DND-41 (cell line): Measurements from ENCODE around the gene MACC1.

ENCODE experiments used
- EZH2 ChIP-seq: IDR thresholded peaks from 3 replicates; pipeline ENCODE4 v1.6.1; 2012; ENCODE audit warnings: borderline replicate concordance, low read depth, mild to moderate bottlenecking, moderate library complexity, low read length, inconsistent platforms; ENCODE audit not compliant: severe bottlenecking
- TF ChIP-seq, protein P1 (sequence below): IDR thresholded peaks from 2 replicates; pipeline ENCODE4 v1.5.1; 2012; ENCODE audit warnings: borderline replicate concordance, low read length, moderate library complexity, mild to moderate bottlenecking; ENCODE audit not compliant: poor library complexity, severe bottlenecking; ENCODE audit errors: extremely low read depth

DNA sequence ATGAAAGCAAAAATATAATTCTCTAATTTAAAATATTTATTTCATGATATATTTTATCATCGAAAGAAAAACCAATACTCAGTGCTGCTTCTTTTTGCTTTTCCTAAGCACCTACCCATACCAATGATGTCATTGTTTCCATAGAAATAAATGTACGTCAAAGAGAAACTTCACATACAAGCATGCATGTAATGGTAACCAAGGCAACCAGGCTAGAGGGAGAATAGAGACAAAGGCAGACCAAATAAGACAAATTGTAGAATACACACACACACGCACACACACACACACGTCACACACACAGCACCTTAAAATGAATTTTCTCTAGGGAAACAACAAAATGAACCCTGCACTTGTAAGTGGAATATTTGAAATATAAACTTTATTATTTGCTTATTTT is 75.5 kb downstream of the MACC1 start:
- TF ChIP-seq, protein P1, sequence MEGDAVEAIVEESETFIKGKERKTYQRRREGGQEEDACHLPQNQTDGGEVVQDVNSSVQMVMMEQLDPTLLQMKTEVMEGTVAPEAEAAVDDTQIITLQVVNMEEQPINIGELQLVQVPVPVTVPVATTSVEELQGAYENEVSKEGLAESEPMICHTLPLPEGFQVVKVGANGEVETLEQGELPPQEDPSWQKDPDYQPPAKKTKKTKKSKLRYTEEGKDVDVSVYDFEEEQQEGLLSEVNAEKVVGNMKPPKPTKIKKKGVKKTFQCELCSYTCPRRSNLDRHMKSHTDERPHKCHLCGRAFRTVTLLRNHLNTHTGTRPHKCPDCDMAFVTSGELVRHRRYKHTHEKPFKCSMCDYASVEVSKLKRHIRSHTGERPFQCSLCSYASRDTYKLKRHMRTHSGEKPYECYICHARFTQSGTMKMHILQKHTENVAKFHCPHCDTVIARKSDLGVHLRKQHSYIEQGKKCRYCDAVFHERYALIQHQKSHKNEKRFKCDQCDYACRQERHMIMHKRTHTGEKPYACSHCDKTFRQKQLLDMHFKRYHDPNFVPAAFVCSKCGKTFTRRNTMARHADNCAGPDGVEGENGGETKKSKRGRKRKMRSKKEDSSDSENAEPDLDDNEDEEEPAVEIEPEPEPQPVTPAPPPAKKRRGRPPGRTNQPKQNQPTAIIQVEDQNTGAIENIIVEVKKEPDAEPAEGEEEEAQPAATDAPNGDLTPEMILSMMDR, result no peak
- TF ChIP-seq EZH2, result no peak
